ENCODE results near the gene CASP8AP2. TPM values are rescaled to one million over a fixed set of nuclear protein-coding genes. Genes with fewer than 3 reads are reported as not detected.
"Not testable (repeated sequence)": the region's sequence is repeated elsewhere in the genome, so short reads cannot be mapped to it uniquely, and the experiment has no call there.

The CASP8AP2 gene
- total RNA-seq, 1 donor from 2014 or later = 11.1 TPM

DNA sequence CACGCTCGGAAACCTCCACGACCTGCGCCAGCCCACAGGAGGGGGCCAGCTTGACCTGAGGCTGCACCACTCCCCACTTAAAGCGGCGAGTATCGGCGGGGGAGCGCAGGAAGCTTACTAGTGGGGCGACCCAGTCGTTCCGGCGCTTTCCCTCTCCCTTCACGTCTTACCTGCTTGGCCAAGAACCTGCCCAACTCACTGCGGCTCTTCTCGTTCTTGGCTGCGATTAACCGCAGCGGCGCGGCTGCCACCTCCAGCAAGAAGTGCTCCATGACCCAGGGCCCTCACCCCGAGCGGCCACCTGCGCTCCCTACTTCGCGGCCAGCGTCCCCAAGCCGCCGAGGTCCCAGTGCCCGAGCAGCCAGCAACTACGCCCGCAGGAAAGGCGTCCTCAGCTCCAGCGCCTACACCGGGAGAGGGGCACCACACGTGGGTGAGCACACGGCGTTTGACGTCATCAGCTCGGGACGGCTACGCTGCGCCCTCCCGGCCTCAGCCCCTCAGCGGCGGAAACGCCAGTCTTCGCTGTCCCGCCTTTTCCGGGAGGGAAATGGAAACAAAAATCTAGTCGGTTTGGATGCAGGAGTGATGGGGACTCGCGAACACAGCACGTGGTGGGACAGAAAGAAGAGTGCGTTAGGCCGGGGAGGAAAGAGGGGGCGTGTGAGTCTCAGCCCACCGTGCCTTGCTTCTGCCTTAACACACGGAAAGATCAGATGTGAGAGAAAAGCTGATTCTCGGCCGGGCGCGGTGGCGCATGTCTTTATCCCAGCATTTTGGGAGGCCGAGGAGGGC is 10.1 kb upstream of the CASP8AP2 start, which contains the start of gene MDN1:
TSS of gene MDN1 (minus strand) at position 459 of the 795 bp plus-strand sequence. CDS start at position 272, 187 bp downstream.
- peak; percentile 95 for DNase-seq (ENCODE audit: low read depth)

DNA sequence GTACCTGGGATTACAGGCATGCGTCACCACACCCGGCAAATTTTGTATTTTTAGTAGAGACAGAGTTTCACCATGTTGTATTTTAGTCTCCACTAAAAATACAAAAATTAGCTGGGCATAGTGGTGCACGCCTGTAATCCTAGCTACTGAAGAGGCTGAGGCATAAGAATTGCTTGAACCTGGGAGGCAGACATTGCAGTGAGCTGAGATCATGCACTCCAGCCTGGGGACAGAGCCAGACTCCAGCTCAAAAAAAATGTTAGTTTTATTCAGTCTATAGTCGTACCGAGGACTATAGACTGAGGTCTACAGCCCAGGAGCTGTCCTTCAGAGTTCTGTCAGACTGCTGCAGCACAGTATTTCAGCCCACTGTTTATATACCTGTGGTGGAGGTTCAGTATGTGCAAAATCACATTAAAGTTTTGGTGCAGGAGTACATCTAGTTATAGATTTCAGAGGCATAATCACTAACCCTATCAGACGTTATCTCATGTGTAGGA is 3.6 kb upstream of the CASP8AP2 start:
- DNase-seq (ENCODE audit: low read depth) = peak; percentile 17

- not testable (repeated sequence) for DNase-seq (ENCODE audit: low read depth)
Measured at GRCh38 chr6:89828475-89828987, 1.1 kb upstream of the CASP8AP2 start.

GRCh38 chr6:89828988-89829471 is 650 bp upstream of the CASP8AP2 start:
- DNase-seq (ENCODE audit: low read depth) = no peak

GRCh38 chr6:89830170-89830809 is 610 bp downstream of the CASP8AP2 start:
- no peak for DNase-seq (ENCODE audit: low read depth)

GRCh38 chr6:89834884-89835792 is 5.5 kb downstream of the CASP8AP2 start:
- no peak for DNase-seq (ENCODE audit: low read depth)

DNA sequence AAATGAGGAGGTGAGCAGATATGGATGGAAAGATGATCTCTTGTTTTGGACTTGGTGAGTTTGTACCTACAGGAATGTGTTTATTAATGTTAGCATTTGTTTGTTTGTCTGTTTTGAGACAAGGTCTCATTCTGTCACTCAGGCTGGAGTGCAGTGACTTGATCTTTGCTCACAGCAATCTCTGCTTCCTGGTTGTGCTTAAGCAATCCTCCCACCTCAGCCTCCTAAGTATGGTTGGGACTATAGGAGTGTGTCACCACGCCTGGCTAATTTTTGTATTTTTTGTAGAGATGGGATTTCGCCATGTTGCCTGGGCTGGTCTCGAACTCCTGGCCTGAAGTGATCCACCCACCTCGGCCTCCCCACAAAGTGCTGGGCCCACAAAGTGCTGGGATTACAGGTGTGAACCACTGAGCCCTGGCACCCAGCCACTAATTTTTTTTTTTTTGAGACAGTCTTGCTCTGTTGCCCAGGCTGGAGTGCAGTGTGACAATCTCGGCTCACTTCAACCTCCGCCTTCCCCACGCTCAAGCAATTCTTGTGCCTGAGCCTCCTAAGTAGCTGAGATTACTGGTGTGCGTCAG is 7.1 kb downstream of the CASP8AP2 start:
- no peak for DNase-seq (ENCODE audit: low read depth)

DNA sequence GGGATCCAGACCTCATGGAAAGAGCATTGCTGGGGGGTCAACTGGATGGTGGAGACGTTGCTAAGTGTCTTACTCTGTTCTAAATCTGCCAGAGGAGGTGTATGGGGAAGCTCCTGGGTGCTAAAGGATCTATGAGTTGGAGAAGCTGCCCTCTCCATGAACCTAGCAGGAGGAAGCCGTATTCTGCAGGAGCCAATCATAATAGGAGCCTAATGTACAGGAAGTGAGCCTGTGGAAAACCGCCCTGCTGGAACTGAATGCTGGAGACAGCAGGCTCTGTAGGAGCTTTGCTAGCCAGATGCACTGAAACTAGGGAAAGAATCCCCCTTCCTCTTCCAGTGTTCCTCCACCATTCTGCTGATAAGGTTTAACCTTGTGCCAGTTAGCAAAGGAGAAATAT is 10.9 kb downstream of the CASP8AP2 start:
- no peak for DNase-seq (ENCODE audit: low read depth)

DNA sequence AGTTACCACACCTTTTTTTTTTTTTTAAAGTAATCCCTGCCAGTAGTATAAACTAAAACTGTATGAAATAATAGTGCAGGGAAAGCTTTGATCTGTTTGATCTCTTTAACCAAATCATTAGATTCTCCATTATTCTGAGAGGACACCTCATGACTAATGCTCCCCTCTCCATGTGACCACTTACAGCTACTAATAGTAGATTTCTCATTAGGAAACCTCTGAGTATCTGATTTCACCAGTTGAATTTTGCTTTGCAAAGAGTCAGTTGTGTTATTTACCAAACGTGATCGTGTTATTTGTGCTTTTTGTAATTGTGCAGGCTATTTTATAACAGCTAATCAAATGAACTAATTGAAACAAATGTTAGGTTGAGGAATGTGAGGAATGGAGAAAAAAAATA is 12.5 kb downstream of the CASP8AP2 start:
- DNase-seq (ENCODE audit: low read depth) = peak; percentile 45

GRCh38 chr6:89843070-89843469 is 13.4 kb downstream of the CASP8AP2 start:
- peak; percentile 87 for DNase-seq (ENCODE audit: low read depth)

- not testable (repeated sequence) for DNase-seq (ENCODE audit: low read depth)
Measured at GRCh38 chr6:89847513-89847912, 17.8 kb downstream of the CASP8AP2 start.

DNA sequence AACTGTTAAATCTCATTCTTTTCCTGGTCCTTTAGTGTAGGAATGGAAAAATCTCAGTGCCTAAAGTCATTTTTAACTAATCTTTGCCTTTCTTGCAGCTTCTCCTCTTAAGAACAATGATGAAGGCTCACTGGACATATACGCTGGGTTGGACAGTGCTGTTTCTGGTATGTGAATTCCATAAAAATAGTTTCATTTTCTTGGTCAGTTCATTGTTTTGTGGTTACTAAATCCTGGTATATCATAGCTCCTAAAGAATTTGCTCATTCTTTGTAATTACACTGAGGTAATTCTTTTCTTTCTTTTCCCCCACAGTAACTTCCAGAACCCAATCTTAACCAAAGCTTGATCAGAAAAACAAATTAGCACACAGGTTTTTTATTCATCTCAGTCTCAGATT is 23.4 kb downstream of the CASP8AP2 start:
- no peak for DNase-seq (ENCODE audit: low read depth)

DNA sequence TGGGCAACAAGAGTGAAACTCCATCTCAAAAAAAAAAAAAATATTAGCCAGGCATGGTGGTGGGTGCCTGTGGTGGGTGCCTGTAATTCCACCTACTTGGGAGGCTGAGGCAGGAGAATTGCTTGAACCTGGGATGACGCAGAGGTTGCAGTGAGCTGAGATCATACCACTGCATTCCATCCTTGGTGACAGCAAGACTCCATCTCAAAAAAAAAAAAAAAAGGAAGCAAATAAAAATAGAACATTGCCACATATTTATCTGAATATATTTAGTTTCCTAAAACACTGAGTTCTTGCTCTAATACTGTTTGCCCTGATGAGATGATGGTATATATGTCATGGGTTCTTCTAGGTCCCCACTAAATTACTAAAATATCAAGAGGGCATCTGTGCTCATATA is 28.4 kb downstream of the CASP8AP2 start:
- no peak for DNase-seq (ENCODE audit: low read depth)

- DNase-seq (ENCODE audit: low read depth) = no peak
Measured at GRCh38 chr6:89859744-89860143, 30.1 kb downstream of the CASP8AP2 start.

DNA sequence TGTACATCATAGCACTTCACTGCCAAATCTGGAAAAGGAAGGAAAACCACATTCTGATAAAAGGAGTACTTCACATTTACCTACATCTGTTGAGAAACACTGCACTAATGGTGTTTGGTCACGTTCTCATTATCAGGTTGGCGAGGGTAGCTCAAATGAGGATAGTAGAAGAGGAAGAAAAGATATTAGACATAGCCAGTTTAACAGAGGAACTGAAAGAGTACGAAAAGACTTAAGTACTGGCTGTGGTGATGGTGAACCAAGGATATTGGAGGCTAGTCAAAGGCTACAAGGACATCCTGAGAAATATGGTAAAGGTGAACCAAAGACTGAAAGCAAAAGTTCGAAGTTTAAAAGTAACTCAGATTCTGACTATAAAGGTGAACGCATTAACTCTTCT is 32.6 kb downstream of the CASP8AP2 start:
- DNase-seq (ENCODE audit: low read depth) = no peak

DNA sequence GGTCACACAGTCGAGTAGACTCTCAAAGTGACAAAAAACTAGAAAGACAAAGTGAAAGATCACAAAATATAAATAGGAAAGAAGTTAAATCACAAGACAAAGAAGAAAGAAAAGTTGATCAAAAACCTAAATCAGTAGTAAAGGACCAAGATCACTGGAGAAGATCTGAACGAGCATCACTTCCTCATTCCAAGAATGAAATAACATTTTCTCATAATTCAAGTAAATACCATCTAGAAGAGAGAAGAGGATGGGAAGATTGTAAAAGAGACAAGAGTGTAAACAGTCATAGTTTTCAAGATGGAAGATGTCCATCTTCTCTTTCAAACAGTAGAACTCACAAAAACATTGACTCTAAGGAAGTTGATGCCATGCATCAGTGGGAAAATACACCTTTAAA is 33.0 kb downstream of the CASP8AP2 start:
- DNase-seq (ENCODE audit: low read depth) = no peak

GRCh38 chr6:89866024-89866678 is 36.5 kb downstream of the CASP8AP2 start:
- no peak for DNase-seq (ENCODE audit: low read depth)

DNA sequence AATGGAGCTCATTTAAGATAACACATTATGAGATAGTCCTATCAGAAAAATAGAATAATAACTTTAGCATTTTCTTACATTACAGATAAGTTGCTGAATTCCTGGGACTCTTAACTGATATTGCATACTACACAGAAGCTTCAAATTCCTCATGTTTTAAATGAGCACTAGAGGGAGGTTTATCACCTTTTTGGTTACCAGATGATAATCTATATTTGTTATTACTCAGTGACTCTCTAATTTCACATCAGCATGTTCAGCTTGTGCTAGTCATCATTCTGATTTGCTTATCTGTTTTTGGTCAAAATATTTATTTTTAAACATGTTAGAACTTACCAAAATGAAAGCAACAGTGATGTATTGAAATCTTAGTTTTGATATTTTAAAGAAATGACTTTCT is 44.0 kb downstream of the CASP8AP2 start:
- no peak for DNase-seq (ENCODE audit: low read depth)

DNA sequence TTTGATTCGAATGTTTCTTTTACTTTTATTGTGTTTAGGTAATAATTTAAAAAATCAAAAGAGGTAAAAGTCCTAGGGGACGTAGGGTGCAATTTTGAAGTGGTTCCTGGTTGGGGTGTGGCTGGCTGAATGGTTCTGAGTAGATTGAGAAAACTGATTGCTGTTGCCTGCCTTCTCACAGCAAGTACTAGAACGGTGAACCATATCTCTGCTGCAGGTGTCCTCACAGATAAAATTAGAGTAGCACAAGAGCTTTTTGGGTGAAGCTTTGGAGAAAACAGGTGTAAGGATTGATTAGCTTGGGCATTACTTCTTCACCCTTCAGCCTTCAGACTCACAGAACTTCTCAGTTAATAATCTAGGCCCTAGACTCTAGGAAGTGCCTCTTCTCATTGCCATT is 44.8 kb downstream of the CASP8AP2 start:
- DNase-seq (ENCODE audit: low read depth) = no peak

All from myocyte (in vitro differentiated cells).